Head of caudate nucleus (tissue), 42 donors: ENCODE measurements around the gene DDX24.
A peak's percentile ranks its signal among the peaks of the same experiment; 100 is the strongest.

ENCODE experiments used
- DNase-seq, 42 donors: peaks; one replicate each; pipeline versions ENCODE4 v3.0.0 to v3.0.0-alpha.2; 2020 to 2021; ENCODE audit warnings: mixed read lengths in 7 of 42
- intact Hi-C: fragments of 100-400 bp; cut with DNase I; formaldehyde crosslinking; loops from one replicate; pipeline ENCODE4 v1.15.0; 2022

Gene DDX24

GRCh38 chr14:94041551-94042346 is 39.3 kb downstream of the DDX24 start:
- intact Hi-C loops = no loop called here
- peak in 10 of 42 donors; percentile 19 to 72 (median 50) for DNase-seq

GRCh38 chr14:94040796-94041195 is 40.2 kb downstream of the DDX24 start:
- intact Hi-C loops = no loop called here
- DNase-seq = no peak

GRCh38 chr14:94040247-94040646 is 40.8 kb downstream of the DDX24 start:
- DNase-seq = no peak
- intact Hi-C loops = no loop called here

DNA sequence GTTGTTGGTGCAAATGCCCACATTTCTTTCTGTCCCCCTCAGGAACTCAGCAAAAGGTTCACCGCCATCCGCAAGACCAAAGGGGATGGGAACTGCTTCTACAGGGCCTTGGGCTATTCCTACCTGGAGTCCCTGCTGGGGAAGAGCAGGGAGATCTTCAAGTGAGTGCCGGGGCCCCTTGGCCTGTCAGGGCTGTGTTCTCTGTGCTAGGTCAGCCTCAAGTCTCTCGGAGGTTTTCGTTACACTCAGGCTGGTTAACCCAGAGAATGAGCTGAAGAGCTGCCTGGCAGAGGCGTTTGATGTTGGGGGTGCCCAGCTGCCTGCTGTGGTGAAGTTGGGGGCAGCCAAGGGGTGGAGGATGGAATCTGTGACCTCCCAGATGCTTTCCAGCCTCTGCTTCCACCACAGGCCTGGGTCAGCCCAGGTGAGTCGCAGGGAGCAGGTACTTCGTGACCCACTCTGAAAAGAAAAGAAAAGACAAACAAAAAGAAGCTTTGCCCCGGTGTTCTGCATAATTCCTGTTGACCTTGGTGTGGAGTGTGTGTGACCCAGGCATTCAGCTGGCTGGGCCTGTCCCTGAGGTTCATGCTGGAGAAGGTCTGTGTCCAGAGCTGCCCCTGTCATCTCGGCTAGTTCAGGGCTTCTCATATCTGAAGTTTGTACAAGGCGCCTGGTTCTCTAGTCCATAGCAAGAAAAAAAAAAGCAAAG is 41.9 kb downstream of the DDX24 start:
- DNase-seq = no peak
- intact Hi-C loops = loop anchor here (5.0 kb wide), 1 partner anchor 98 kb away; no protein-coding TSS in a partner anchor

GRCh38 chr14:94038510-94038909 is 42.5 kb downstream of the DDX24 start:
- intact Hi-C loops = loop anchor here (5.0 kb wide), 1 partner anchor 99 kb away; no protein-coding TSS in a partner anchor
- no peak for DNase-seq

DNA sequence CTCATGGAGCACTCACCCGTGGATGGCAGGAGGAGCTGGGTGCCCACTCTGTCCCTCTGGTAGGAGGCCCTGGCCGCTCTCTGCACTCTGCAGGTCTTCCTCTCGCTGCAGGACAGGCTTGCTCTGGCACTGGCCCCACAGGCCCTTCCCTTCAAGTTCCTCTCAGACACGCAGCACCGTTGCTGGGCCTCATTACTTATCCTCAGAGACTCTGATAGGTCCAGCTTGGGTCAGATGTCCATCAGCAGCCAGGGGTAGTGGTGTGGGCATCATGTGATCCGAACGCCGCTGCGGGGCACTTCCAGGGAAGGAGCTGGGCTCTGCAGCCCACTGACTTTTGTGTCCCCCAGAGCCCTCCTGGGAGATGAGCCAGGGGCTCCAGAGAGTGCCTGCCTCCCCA is 43.0 kb downstream of the DDX24 start:
- intact Hi-C loops = loop anchor here (5.0 kb wide), 1 partner anchor 99 kb away; no protein-coding TSS in a partner anchor
- no peak for DNase-seq

GRCh38 chr14:94036313-94037167 is 44.5 kb downstream of the DDX24 start:
- DNase-seq = peak; percentile 36 to 90 (median 74)
- intact Hi-C loops = loop anchor here (5.0 kb wide), 1 partner anchor 101 kb away; no protein-coding TSS in a partner anchor

- intact Hi-C loops = loop anchor here (5.0 kb wide), 1 partner anchor 102 kb away; no protein-coding TSS in a partner anchor
- DNase-seq = no peak
Observed at GRCh38 chr14:94034886-94035285, 46.1 kb downstream of the DDX24 start.

DNA sequence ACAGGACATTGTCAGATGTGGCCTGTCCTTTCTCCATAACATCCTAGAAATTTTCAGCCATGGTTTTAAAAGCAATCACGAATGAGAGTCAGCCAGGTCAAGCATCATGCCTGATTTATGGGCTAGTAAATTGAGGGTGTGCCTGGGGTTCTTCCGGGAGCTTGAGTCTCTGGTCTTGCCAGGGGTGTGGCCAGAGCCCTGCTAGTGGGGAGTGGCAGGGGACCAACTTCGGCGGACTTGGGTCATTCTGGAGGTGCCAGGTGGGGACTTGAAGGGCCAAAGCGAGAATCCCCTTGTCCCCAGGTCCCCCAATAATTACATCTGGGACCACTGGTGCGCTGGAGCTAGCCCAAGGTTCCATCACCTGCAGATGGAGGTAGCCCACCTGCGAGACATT is 49.1 kb downstream of the DDX24 start:
- no peak for DNase-seq
- intact Hi-C loops = no loop called here

DNA sequence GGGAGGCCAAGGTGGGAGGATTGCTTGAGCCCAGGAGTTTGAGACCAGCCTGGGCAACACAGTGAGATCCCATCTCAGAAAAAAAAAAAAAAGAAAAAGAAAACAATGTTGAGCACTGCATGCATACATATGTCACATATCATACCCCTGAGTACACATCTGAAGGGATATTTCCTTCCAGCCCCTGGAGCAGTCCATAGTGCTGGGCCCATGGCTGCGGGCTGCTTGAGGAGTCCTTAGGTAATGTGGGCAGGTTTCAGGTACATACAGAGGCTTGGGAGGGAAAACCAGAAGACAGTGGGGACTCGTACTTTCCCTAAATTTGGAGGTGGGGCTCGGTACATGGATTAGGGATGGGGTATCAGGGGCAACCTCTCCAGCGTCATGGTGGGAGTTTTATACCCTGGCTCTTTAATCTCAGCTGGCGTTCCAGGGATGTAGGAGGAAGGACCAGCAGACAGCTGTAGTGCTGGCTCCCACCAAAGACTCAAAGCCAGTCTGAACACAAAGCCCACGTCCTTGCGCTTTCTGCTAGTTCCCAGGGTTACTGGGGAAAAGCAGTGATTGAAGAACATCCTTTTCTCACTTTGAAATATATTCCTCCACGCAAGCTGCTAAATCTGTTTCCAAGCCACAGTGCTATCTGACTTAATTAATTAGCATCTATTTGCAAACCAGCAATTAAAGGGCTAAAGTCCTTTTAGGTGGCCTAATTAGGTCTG is 49.7 kb downstream of the DDX24 start:
- intact Hi-C loops = no loop called here
- peak in 12 of 42 donors; percentile 22 to 60 (median 42) for DNase-seq

GRCh38 chr14:94030571-94030970 is 50.4 kb downstream of the DDX24 start:
- DNase-seq = no peak
- intact Hi-C loops = no loop called here

- DNase-seq = no peak
- intact Hi-C loops = no loop called here
Observed at GRCh38 chr14:94029671-94030203, 51.3 kb downstream of the DDX24 start.

DNA sequence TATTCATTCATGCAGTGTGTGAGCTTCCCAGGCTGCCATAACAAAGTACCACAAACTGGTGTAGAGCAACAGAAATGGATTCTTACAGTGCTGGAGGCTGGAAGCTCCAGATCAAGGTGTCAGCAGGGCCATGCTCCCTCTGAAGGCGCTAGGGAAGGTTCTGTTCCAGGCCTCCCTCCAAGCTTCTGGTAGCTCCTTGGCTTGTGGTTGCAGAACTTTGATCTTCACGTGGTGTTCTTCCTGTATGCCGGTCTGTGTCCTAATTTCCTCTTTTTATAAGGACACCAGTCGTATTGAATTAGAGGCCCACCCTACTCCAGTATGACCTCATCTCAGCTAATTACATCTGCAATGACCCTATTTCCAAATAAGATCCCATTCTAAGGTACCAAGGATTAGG is 51.7 kb downstream of the DDX24 start:
- intact Hi-C loops = no loop called here
- DNase-seq = no peak

GRCh38 chr14:94028450-94028826 is 52.6 kb downstream of the DDX24 start:
- no peak for DNase-seq
- intact Hi-C loops = no loop called here

- intact Hi-C loops = no loop called here
- no peak for DNase-seq
Observed at GRCh38 chr14:94027566-94028449, 53.2 kb downstream of the DDX24 start.

DNA sequence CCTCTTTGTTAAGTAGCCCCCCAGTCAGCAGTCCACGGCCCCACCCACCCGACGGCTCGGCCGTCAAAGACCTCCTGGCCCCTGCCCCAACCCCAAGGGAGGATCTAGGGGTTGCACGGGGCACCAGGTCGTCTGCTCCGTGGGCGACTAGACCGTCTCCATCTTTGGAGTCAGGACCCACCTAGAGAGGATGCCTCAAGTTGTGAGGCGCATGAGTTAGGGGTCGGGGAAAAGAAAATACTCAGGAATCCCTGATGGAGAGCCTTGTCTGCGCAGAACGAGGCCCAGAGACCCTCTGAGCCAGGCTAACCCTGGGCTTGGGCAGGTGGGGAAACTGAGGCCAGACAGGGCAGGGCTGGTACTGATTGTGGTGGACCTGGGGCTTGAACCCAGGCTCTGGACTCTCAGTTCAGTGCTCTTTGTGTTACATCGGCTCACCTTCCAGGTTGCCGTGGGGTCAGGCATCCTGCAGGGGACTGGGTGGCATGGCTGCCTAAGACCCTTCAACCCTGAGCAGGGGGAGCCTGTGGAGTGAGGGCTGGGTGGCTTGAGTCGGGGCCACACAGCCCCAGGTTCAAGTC is 54.0 kb downstream of the DDX24 start:
- intact Hi-C loops = no loop called here
- no peak for DNase-seq
